Breast epithelium (tissue), 4 donors: Measurements from ENCODE around the gene CNTNAP5. TPM values are rescaled to one million over a fixed set of nuclear protein-coding genes. Genes with fewer than 3 reads are reported as not detected.

Source experiments
- DNase-seq, 2 donors: peaks; one replicate each; pipeline ENCODE4 v3.0.0-alpha.2; 2019; ENCODE audit warnings: low spot score in 2 of 2
- H3K27ac ChIP-seq, 2 donors: fragments of 200-600 bp; sonication (generic) in 1 of 2; one replicate each; pipeline ENCODE4 v1.5.1; 2016 to 2019; ENCODE audit warnings: mild to moderate bottlenecking in 1 of 2
- H3K27me3 ChIP-seq, 2 donors: fragments of 200-600 bp; sonication (generic) in 1 of 2; one replicate each; pipeline versions ENCODE4 v1.5.1 to v1.6.0; 2017 to 2019; ENCODE audit warnings: control low read depth in 1 of 2, mild to moderate bottlenecking in 1 of 2
- H3K36me3 ChIP-seq: fragments of 200-600 bp; one replicate; pipeline ENCODE4 v1.5.1; 2019
- H3K4me1 ChIP-seq, 2 donors: fragments of 200-600 bp; sonication (generic); one replicate each; pipeline ENCODE4 v1.5.1; 2016 to 2019; ENCODE audit warnings: control low read depth in 1 of 2
- H3K4me3 ChIP-seq, 3 donors: fragments of 200-600 bp; sonication (generic); 1 replicate in 2 of 3; 2 replicates in 1 of 3; pipeline ENCODE4 v1.5.1; 2016 to 2019; ENCODE audit warnings: mild to moderate bottlenecking in 3 of 3, moderate library complexity in 2 of 3
- H3K9me3 ChIP-seq, 2 donors: fragments of 200-600 bp; sonication (generic) in 1 of 2; one replicate each; pipeline ENCODE4 v1.5.1; 2016 to 2019; ENCODE audit warnings: control low read depth in 1 of 2
- CTCF ChIP-seq, 3 donors: fragments of 450-650 bp; IDR thresholded peaks; one replicate each; pipeline ENCODE4 v1.5.1; 2016 to 2017; ENCODE audit warnings: antibody characterized with exemption in 3 of 3, mild to moderate bottlenecking in 3 of 3, moderate library complexity in 3 of 3
- POLR2A ChIP-seq: fragments of 450-650 bp; IDR thresholded peaks from one replicate; pipeline ENCODE4 v1.6.1; 2016; ENCODE audit warnings: antibody characterized with exemption, mild to moderate bottlenecking, moderate library complexity
- POLR2AphosphoS5 ChIP-seq, 3 donors: sonication (generic); formaldehyde crosslinking; IDR thresholded peaks; one replicate each; pipeline ENCODE4 v1.6.1; 2017; ENCODE audit warnings: antibody characterized with exemption in 3 of 3
- intact Hi-C: fragments of 100-400 bp; cut with DNase I; formaldehyde crosslinking; loops from one replicate; pipeline ENCODE4 v1.15.1; 2023; ENCODE audit warnings: low total_unique reads
- total RNA-seq, 3 donors: library from RNA; depleted of rRNA; stranded (reverse); fragments of >200 nt; gene quantifications; one replicate each; pipeline ENCODE4 v1.1.0, GENCODE V29; 2016

CNTNAP5 gene
- total RNA-seq, 3 donors from 2014 or later, result 0.66 TPM; not detected in 2

GRCh38 chr2:124316133-124316532 is 291.0 kb downstream of the CNTNAP5 start:
- Histone ChIP-seq H3K27ac (no peak overlapping the region), H3K27me3 (no peaks in the 10 kb centered on the region), H3K9me3 (no peaks in the 10 kb centered on the region), H3K4me1 (no peaks in the 10 kb centered on the region), H3K36me3 (no peaks in the 10 kb centered on the region), H3K4me3 (no peak overlapping the region)
- TF ChIP-seq POLR2A (no peak), CTCF (IDR thresholded peaks at IDR 0.05) (no peak), POLR2AphosphoS5 (IDR thresholded peaks at IDR 0.05) (no peak)
- DNase-seq, result no peak
- intact Hi-C loops, result no loop called here

GRCh38 chr2:124316881-124317605 is 292.0 kb downstream of the CNTNAP5 start:
- Histone ChIP-seq H3K4me3 (no peak overlapping the region), H3K9me3 (no peaks in the 10 kb centered on the region), H3K36me3 (no peaks in the 10 kb centered on the region), H3K27me3 (no peaks in the 10 kb centered on the region), H3K4me1 (no peaks in the 10 kb centered on the region), H3K27ac (no peak overlapping the region)
- DNase-seq, result no peak
- no peak for TF ChIP-seq CTCF (IDR thresholded peaks at IDR 0.05)
- no peak for TF ChIP-seq POLR2AphosphoS5 (IDR thresholded peaks at IDR 0.05)
- TF ChIP-seq POLR2A, result no peak
- intact Hi-C loops, result no loop called here

GRCh38 chr2:124317628-124318027 is 292.5 kb downstream of the CNTNAP5 start:
- no peak overlapping the region for H3K27ac ChIP-seq
- TF ChIP-seq POLR2A, result no peak
- H3K4me1 ChIP-seq, result no peaks in the 10 kb centered on the region
- no peak for DNase-seq
- no peak overlapping the region for H3K4me3 ChIP-seq
- no peaks in the 10 kb centered on the region for H3K36me3 ChIP-seq
- H3K27me3 ChIP-seq, result no peaks in the 10 kb centered on the region
- intact Hi-C loops, result no loop called here
- H3K9me3 ChIP-seq, result no peaks in the 10 kb centered on the region

- Histone ChIP-seq H3K4me1 (no peaks in the 10 kb centered on the region), H3K27ac (no peak overlapping the region), H3K36me3 (no peaks in the 10 kb centered on the region), H3K27me3 (no peaks in the 10 kb centered on the region), H3K4me3 (no peak overlapping the region), H3K9me3 (no peaks in the 10 kb centered on the region)
- intact Hi-C loops, result no loop called here
- TF ChIP-seq POLR2A, result no peak
- TF ChIP-seq POLR2AphosphoS5 (IDR thresholded peaks at IDR 0.05), result no peak
- TF ChIP-seq CTCF (IDR thresholded peaks at IDR 0.05), result no peak
- no peak for DNase-seq
Observed at GRCh38 chr2:124318913-124319312, 293.8 kb downstream of the CNTNAP5 start.

- Histone ChIP-seq H3K36me3 (no peaks in the 10 kb centered on the region), H3K4me3 (no peak overlapping the region), H3K4me1 (no peaks in the 10 kb centered on the region), H3K9me3 (no peaks in the 10 kb centered on the region), H3K27me3 (no peaks in the 10 kb centered on the region), H3K27ac (no peak overlapping the region)
- TF ChIP-seq CTCF (IDR thresholded peaks at IDR 0.05), result no peak
- no peak for TF ChIP-seq POLR2A
- TF ChIP-seq POLR2AphosphoS5 (IDR thresholded peaks at IDR 0.05), result no peak
- intact Hi-C loops, result no loop called here
- DNase-seq, result no peak
Observed at GRCh38 chr2:124319577-124319976, 294.5 kb downstream of the CNTNAP5 start.
